ENCODE measurements around the gene EHMT1. TPM values are rescaled to one million over a fixed set of nuclear protein-coding genes. Genes with fewer than 3 reads are reported as not detected.

Gene EHMT1
- total and polyA plus RNA-seq, 2 donors (not counting 1 experiment from before 2014, with no cell fraction given), result 101 to 394 TPM

DNA sequence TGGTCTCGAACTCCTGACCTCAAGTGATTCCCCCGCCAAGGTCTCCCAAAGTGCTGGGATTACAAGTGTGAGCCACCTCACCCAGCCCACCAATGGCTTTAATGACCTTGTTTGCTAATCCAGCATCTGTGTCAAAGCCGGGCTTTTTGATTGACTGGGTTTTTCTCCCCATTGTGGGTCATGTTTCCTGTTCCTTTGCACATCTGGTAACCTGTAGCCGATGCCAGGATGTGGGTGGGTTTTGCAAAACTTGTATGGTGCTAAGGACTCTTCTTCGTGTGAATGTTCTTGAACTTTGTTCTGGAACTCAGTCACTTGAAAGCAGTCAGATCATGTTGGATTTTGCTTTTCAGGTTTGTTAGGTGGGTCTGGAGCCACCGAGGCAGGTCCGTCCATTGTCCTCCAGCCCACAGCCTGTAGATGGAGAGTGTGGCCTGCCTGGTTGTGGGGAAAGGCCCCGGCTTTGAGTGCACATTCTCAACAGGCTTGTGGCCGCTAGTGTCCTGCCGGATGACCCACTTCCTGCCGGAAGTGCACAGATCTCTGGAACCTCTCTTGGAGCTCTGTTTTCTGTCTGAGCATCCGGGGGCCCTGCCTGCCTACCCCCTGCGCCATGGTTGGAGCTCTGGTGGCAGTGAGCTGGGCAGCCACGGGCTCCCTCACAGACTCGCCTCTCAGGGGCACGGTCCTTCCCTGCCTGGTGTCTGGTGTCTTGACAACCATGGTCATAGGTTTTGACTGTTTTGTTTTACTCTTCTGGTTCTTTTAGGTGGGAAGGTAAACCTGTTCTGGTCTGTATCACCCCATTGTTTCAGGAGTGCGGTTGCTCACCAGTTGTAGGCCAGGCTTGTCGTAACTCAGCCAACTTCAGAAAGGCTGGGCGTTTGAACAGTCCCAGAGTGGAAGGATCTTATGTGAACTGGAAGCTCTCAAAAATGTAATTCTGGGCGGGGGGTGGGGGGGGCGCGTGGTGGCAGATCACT is 189.2 kb downstream of the EHMT1 start:
- intact Hi-C loops (cut with micrococcal nuclease), result loop anchor here (5.0 kb wide), 1 partner anchor 61 kb away; no protein-coding TSS in a partner anchor
- ChIA-PET POLR2A (interaction anchor here (0.8 kb wide), 1 partner anchor 9 kb away, joined by 5 read pairs; no protein-coding TSS in a partner anchor), CTCF (interaction anchor here (1.3 kb wide), 1 partner anchor 135 kb away, joined by 6 read pairs; no protein-coding TSS in a partner anchor)
- Histone ChIP-seq H3K4me2 (replicated peaks; ENCODE audit: low read depth, low read length, poor library complexity, severe bottlenecking) (no peak overlapping the region), H3K36me3 (replicated peaks in 1 of 2; ENCODE audit: control extremely low read depth in 1 of 2, control insufficient read depth in 1 of 2, extremely low read depth in 1 of 2, insufficient read depth in 2 of 2, low read length in 1 of 2) (peaks cover 2 to 39% of the 10 kb centered on the region in 2 experiments), H3K27ac (ENCODE audit: low read length in 2 of 2) (no peak overlapping the region), H3K27me3 (replicated peaks in 1 of 4; ENCODE audit: control extremely low read depth in 1 of 4, control insufficient read depth in 3 of 4, insufficient read depth in 4 of 4, low read length in 3 of 4) (no peaks in the 10 kb centered on the region), H2AFZ (ENCODE audit: insufficient read depth, low read depth, low read length, poor library complexity, severe bottlenecking) (no peak overlapping the region), H3K79me2 (ENCODE audit: control insufficient read depth, insufficient read depth, low read length) (no peaks in the 10 kb centered on the region), H3K4me3 (ENCODE audit: control extremely low read depth in 1 of 5, extremely low read depth in 1 of 5, insufficient read depth in 1 of 5, low read depth in 2 of 5, low read length in 4 of 5) (no peak overlapping the region), H3K9ac (ENCODE audit: low read length) (no peak overlapping the region), H4K20me1 (ENCODE audit: control insufficient read depth, insufficient read depth, low read length, poor library complexity, severe bottlenecking) (no peaks in the 10 kb centered on the region), H3K4me1 (ENCODE audit: control insufficient read depth in 2 of 2, insufficient read depth in 2 of 2, low read length in 2 of 2) (peaks cover 0 to 10% of the 10 kb centered on the region in 2 donors), H3K9me3 (ENCODE audit: control extremely low read depth in 1 of 3, control insufficient read depth in 2 of 3, insufficient read depth in 1 of 3, low read length in 2 of 3) (no peaks in the 10 kb centered on the region)
- no peak for ATAC-seq (ENCODE audit: low read depth)
- DNase-seq, result no peak
- Mint-ChIP-seq H3K9me3 (ENCODE audit: insufficient read depth) (no peaks in the 10 kb centered on the region), H3K27ac (peak overlapping the region; percentile 10), H3K4me3 (no peak overlapping the region), H3K4me1 (peaks cover 20% of the 10 kb centered on the region), H3K27me3 (no peaks in the 10 kb centered on the region)
- WGBS (ENCODE audit: insufficient coverage), result 85% methylated on average over 20 of the region's 22 CpGs
- TF ChIP-seq, protein P1, sequence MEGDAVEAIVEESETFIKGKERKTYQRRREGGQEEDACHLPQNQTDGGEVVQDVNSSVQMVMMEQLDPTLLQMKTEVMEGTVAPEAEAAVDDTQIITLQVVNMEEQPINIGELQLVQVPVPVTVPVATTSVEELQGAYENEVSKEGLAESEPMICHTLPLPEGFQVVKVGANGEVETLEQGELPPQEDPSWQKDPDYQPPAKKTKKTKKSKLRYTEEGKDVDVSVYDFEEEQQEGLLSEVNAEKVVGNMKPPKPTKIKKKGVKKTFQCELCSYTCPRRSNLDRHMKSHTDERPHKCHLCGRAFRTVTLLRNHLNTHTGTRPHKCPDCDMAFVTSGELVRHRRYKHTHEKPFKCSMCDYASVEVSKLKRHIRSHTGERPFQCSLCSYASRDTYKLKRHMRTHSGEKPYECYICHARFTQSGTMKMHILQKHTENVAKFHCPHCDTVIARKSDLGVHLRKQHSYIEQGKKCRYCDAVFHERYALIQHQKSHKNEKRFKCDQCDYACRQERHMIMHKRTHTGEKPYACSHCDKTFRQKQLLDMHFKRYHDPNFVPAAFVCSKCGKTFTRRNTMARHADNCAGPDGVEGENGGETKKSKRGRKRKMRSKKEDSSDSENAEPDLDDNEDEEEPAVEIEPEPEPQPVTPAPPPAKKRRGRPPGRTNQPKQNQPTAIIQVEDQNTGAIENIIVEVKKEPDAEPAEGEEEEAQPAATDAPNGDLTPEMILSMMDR (IDR thresholded peaks at IDR 0.05), result no peak
- TF ChIP-seq EZH2 (IDR thresholded peaks at IDR 0.05; ENCODE audit: borderline replicate concordance, insufficient read depth, low read depth, low read length, poor library complexity, severe bottlenecking), result no peak
